Skin epidermis (tissue), 12 donors: ENCODE measurements around the gene PHTF1.
A peak's percentile ranks its signal among the peaks of the same experiment; 100 is the strongest.

Experiments
- H3K27ac ChIP-seq, 21 experiments: fragments of 200-600 bp; sonication (generic) in 11 of 21; one replicate each; pipeline ENCODE4 v1.5.0; 2020; ENCODE audit warnings: mild to moderate bottlenecking in 3 of 21, inconsistent platforms in 2 of 21, moderate library complexity in 2 of 21
- H3K4me3 ChIP-seq, 7 experiments: fragments of 200-600 bp; sonication (generic) in 2 of 7; one replicate each; pipeline ENCODE4 v1.5.0; 2020; ENCODE audit warnings: inconsistent platforms in 2 of 7, mild to moderate bottlenecking in 2 of 7, moderate library complexity in 1 of 7

PHTF1 gene

DNA sequence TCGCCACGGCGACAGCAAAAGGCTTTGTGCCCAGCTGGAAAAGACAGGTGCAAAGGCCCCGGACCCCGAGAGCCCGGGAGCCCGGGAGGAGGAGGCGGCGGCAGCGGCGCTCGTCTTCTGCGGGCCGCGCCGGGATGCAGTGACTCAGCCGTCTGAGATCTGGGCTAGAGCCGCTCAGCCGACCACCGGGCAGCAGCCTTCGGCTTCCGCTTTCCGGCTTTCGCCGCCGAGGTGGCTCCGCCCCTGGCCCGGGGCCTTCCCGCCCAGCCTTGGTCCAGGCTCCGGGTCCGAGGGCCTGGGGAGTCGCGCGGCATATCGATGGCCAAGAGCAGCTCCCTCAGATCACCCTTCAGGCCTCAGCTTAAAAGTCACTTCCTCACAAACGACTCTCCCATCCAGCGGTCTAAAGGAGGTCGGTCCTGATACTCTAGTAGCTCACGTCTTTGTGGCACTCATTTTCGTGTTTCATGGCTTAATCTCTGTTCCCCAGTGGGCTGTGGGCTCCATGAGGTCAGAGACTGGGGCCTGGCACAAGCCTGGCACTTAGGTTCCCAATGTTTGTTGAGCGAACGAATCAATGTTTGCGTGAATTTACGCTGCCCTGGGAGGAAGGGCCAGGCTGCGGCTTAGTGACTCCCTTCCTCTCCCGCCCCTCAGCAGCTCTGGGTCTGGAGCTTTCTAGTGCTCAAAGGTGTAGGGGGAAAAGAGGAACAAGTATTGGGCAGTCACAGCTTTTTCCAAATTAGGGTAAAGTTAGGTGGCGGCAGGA lies at the start of gene PHTF1:
Gene PHTF1 (minus strand): TSS at position 154 of the 769 bp plus-strand sequence. CDS start 783 bp downstream, outside the sequence.
- Histone ChIP-seq H3K27ac (peak within 1 kb of the TSS; percentile 79 to 96 (median 92)), H3K4me3 (peak within 1 kb of the TSS; percentile 64 to 98 (median 93))

DNA sequence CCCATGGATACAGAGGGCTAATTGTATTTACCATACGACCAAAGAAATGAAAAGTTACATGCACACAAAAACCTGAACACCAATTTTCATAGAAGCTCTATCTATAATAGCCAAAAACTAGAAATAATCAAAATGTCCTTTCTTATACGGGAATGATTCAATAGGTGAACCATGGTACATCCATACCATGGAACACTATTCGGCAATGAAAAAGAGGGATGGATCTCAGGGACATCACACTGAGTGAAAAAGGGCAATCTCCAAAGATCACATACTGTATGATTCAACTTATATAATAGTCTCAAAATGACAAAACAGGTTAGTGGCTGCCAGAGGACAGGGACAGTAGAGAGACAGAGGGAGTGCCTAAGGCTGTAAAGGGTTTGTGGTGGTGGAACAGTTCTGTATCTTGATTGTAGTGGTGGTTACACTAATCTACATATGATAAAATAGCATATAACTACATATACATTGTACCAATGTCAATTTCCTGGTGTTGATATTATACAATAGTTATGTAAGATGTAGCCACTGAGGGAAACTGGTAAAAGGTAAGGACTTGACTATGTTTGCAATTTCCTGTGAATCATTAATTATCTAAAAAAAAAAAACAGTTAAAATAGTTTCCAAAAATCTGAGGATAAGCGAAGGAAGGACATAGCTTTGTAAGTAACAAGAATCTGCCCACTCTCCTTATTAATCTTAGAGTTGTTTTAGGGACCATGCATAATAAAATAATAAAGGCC lies 49.3 kb upstream of the PHTF1 start:
- Histone ChIP-seq H3K4me3 (no peak overlapping the region), H3K27ac (peak overlapping the region in 1 of 21 experiments; percentile 88)

- no peak overlapping the region for H3K4me3 ChIP-seq
- H3K27ac ChIP-seq, result no peak overlapping the region
These were observed 46.4 kb upstream of the PHTF1 start for GRCh38 chr1:113805639-113806038.

- H3K27ac ChIP-seq, result no peak overlapping the region
These were observed 45.9 kb upstream of the PHTF1 start for GRCh38 chr1:113805256-113805531.

GRCh38 chr1:113804421-113805255 lies 45.4 kb upstream of the PHTF1 start:
- no peak overlapping the region for H3K4me3 ChIP-seq
- H3K27ac ChIP-seq, result no peak overlapping the region

More at GRCh38 chr1:113805256-113805531, 45.9 kb upstream of the PHTF1 start:
- no peak overlapping the region for H3K4me3 ChIP-seq

DNA sequence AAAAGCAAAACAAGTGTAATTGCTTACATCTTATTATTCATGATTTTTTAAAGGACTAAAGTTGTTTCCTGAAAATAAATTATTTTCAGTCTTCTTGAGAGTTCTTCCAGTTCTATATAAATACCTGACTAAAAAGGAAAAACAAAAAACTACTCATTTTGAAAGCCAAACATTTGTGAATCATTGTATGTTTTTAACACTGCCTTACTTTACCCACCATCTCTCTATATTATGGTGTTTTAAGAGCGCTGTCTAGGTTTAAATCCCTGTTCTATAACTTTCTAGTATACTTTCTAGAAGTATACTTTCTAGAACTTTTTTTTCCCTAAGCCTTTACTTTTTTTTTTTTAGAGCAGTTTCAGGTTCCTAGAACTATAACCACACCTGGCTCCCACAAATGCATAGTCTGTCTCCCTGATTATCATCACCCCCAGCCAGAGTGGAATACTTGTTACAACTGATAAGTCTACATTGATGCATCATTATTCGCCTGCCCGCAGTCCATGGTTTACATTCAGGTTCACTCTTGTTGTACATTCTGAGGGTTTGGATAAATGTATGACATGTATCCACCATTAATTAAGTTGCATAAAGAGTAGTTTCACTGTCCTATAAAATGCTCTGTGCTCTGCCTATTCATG lies 43.2 kb upstream of the PHTF1 start:
- Histone ChIP-seq H3K4me3 (no peak overlapping the region), H3K27ac (no peak overlapping the region)

- no peak overlapping the region for H3K27ac ChIP-seq
- H3K4me3 ChIP-seq, result no peak overlapping the region
These were observed 41.2 kb upstream of the PHTF1 start for GRCh38 chr1:113800487-113800886.

DNA sequence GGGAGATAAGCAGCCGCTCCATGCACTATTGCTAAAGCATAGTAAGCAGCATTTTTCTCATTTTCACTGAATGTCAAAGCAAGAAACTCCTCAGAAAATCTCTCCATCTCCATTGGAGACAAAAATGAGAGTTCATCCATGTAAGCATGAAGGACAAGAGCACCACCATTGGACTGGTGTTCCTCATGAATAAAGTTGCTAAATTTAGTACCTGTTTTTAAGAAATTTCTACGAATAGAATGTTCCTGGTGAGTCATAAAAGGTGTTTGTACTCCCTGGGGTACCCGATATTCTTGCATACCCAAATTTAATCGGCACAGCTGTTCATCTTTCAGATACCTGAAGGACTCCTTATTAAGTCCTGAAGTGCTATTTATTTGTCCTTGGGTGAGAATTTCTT lies 38.2 kb upstream of the PHTF1 start:
- H3K27ac ChIP-seq, result no peak overlapping the region

GRCh38 chr1:113793878-113794834 lies 34.9 kb upstream of the PHTF1 start:
- no peak overlapping the region for H3K27ac ChIP-seq
- H3K4me3 ChIP-seq, result no peak overlapping the region

More for the DNA sequence above, 38.2 kb upstream of the PHTF1 start:
- no peak overlapping the region for H3K4me3 ChIP-seq

DNA sequence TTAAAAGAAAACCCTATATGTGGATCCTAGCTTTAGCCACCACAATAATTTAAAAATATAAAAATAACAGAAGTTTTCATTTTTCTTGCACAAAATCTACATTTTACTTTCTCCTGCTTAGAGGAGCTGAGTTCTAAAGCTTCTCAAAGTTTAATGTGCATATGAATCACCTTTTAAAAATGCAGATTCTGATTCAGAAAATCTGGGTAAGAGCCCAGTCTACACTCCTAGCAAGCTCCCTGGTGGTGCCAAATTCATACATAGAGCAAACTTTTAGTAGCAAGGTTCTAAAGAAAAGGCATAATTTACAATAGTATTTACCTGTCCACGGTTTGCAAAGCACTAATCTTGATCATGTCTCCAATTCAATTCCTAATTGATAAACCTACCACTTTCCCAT lies 33.7 kb upstream of the PHTF1 start:
- H3K27ac ChIP-seq, result peak overlapping the region in 1 of 21 experiments; percentile 33

DNA sequence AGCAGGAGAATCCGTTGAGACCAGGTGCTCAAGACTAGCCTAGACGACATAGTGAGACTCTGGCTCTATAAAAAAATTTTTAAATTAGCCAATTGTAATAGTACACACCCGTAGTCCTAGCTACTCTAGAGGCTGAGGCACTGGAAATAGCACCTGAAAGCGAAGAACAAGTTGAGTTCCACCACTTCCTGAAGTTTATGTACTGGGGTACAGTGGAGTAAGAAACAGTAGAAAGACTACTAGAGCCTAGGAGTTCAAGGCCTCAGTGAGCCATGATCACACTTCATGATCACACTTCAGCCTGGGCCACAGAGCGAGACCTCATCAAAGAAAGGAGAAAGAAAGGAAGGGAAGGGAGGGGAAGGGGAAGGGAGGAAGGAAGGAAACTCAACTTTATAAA lies 33.2 kb upstream of the PHTF1 start:
- peak overlapping the region in 1 of 21 experiments; percentile 33 for H3K27ac ChIP-seq
- no peak overlapping the region for H3K4me3 ChIP-seq

More for the DNA sequence above, 33.7 kb upstream of the PHTF1 start:
- no peak overlapping the region for H3K4me3 ChIP-seq

GRCh38 chr1:113788802-113789201 lies 29.5 kb upstream of the PHTF1 start:
- no peak overlapping the region for H3K4me3 ChIP-seq
- no peak overlapping the region for H3K27ac ChIP-seq

DNA sequence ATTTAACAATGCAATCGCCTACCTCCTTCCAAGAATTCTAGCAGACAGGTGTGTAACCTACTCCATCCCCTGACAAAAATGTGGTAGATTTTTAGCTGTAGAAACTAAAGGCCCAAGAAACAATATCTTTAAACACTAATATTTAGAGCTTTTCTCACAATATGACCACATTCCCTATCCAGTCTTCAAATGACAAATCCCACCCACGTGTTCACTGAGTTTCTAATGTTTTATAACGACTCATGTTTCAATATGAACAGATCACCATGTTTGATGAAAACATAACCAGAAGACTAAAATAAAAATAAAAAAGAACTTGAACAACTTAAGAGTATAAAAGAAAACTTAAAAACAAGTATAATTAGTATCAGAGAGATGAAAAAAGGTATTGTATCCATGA lies 28.4 kb upstream of the PHTF1 start:
- Histone ChIP-seq H3K4me3 (no peak overlapping the region), H3K27ac (no peak overlapping the region)

DNA sequence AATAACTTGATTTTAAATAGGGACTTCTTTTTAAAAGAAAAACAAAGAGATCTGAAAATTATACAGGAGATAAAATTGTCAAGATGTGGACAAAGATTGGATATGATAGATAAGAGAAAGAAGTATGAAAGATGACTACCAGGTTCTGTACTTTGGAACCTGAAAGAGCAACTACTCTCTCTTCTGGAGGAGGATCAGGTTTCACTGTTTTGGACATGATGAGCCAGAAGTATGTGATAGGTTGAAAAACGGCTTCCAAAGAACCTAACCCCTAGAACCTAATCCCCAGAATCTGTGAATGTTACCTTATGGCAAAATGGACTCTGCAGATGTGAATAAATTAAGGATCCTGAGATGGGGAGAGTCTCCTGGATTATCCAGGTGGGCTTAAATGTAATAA lies 26.8 kb upstream of the PHTF1 start:
- Histone ChIP-seq H3K27ac (peak overlapping the region in 2 of 21 experiments; percentile 56 to 87), H3K4me3 (no peak overlapping the region)

- H3K27ac ChIP-seq, result peak overlapping the region in 15 of 21 experiments; percentile 2 to 87 (median 48)
These were observed 25.0 kb upstream of the PHTF1 start for GRCh38 chr1:113784104-113784779.

GRCh38 chr1:113783254-113784103 lies 24.2 kb upstream of the PHTF1 start:
- Histone ChIP-seq H3K27ac (peak overlapping the region in 17 of 21 experiments; percentile 2 to 87 (median 44)), H3K4me3 (no peak overlapping the region)

More at GRCh38 chr1:113784104-113784779, 25.0 kb upstream of the PHTF1 start:
- no peak overlapping the region for H3K4me3 ChIP-seq

GRCh38 chr1:113782406-113782805 lies 23.1 kb upstream of the PHTF1 start:
- Histone ChIP-seq H3K4me3 (no peak overlapping the region), H3K27ac (peak overlapping the region in 7 of 21 experiments; percentile 11 to 87 (median 44))
